Esophagus squamous epithelium (tissue), 4 donors: ENCODE measurements around the gene KIFC3.
"Not testable (repeated sequence)": the region's sequence is repeated elsewhere in the genome, so short reads cannot be mapped to it uniquely, and the experiment has no call there.

Source experiments
- POLR2A ChIP-seq, 4 donors: fragments of 450-650 bp; IDR thresholded peaks; one replicate each; pipeline ENCODE4 v1.6.1; 2017; ENCODE audit warnings: antibody characterized with exemption in 4 of 4, mild to moderate bottlenecking in 4 of 4, moderate library complexity in 3 of 4
- TF ChIP-seq, protein P1 (sequence below), 6 experiments: fragments of 450-650 bp in 4 of 6; fragments of 200-600 bp in 2 of 6; sonication (generic) in 2 of 6; IDR thresholded peaks; one replicate each; pipeline ENCODE4 v1.5.1; 2016 to 2019; ENCODE audit warnings: antibody characterized with exemption in 6 of 6, mild to moderate bottlenecking in 4 of 6, moderate library complexity in 4 of 6

DNA sequence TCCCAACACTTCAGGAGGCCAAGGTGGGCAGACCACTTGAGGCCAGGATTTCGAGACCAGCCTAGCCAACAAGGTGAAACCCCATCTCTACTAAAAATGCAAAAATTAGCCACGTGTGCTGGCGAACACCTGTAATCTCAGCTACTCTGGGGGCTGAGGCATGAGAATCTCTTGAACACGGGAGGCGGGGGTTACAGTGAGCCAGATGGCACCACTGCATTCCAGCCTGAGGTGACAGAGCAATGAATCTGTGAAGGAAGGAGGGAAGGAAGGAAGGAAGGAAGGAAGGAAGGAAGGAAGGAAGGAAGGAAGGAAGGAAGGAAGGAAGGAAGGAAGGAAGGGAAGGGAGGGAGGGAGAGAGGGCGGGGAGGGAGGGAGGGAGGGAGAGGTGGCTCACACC is 44.6 kb upstream of the KIFC3 start:
- TF ChIP-seq, protein P1, sequence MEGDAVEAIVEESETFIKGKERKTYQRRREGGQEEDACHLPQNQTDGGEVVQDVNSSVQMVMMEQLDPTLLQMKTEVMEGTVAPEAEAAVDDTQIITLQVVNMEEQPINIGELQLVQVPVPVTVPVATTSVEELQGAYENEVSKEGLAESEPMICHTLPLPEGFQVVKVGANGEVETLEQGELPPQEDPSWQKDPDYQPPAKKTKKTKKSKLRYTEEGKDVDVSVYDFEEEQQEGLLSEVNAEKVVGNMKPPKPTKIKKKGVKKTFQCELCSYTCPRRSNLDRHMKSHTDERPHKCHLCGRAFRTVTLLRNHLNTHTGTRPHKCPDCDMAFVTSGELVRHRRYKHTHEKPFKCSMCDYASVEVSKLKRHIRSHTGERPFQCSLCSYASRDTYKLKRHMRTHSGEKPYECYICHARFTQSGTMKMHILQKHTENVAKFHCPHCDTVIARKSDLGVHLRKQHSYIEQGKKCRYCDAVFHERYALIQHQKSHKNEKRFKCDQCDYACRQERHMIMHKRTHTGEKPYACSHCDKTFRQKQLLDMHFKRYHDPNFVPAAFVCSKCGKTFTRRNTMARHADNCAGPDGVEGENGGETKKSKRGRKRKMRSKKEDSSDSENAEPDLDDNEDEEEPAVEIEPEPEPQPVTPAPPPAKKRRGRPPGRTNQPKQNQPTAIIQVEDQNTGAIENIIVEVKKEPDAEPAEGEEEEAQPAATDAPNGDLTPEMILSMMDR (IDR thresholded peaks at IDR 0.05): not testable (repeated sequence)
- not testable (repeated sequence) for TF ChIP-seq POLR2A (IDR thresholded peaks at IDR 0.05)
